ENCODE results near the gene NXPE3. TPM values are rescaled to one million over a fixed set of nuclear protein-coding genes. Genes with fewer than 3 reads are reported as not detected.

The NXPE3 gene
- total and polyA plus RNA-seq, 2 of the 8 experiments (the other 6 are each of a cell fraction or from before 2014, with no cell fraction given): 10.9 to 22.7 TPM

DNA sequence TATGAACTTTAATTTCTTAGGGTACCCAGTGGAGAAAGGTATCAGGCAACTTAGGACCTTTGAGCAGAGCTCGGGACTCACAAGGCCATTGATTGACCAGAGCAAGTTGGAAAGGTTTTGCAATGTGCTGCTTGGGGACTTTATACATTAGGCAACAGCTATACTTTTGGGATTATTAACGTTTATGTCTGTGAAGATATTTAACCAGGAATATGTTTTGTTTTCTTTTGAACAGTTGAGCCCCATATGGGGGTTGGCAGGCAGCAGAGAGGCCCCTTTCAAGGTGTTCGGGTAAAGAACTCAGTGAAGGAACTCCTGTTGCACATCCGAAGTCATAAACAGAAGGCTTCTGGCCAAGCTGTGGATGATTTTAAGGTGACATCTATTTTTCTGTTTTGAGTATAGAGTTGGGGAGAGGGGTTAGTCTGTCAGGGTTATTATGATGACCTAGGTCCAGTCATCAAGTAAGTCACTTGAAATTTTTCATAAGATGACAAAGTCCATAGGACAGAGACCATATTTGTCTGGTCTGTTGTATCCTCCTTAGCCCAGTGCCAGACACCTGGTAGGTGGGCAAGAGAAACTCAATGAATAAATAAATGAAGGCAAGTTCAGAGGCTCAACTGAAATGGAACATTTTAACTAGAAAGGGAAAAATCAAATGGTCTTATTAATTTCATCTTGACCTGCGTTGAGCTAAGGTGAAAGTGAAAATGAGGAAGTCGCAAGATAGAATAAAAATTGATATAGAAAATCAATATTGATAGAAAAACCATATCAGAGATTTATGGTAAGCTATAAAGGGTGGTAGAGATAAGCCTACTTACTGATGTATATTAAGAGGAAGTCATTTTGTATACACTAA is 73.1 kb downstream of the NXPE3 start (continued):
- TF ChIP-seq, protein P1, sequence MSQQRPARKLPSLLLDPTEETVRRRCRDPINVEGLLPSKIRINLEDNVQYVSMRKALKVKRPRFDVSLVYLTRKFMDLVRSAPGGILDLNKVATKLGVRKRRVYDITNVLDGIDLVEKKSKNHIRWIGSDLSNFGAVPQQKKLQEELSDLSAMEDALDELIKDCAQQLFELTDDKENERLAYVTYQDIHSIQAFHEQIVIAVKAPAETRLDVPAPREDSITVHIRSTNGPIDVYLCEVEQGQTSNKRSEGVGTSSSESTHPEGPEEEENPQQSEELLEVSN (IDR thresholded peaks at IDR 0.05): no peak
- no peak for TF ChIP-seq CBX8 (IDR thresholded peaks at IDR 0.05; ENCODE audit: borderline replicate concordance, low read depth, low read length)
